HepG2 (cell line): ENCODE measurements around the gene FAM222B. TPM values are rescaled to one million over a fixed set of nuclear protein-coding genes. Genes with fewer than 3 reads are reported as not detected.

Experiments used
- AHR ChIP-seq: IDR thresholded peaks from 2 replicates; pipeline ENCODE4 v1.6.1; 2018; ENCODE audit warnings: missing genetic modification reagents, missing compliant biosample characterization
- CEBPG ChIP-seq: IDR thresholded peaks from 2 replicates; pipeline ENCODE4 v1.6.1; 2016
- CHD4 ChIP-seq: fragments of 200-600 bp; sonication (generic); IDR thresholded peaks from 2 replicates; pipeline ENCODE4 v1.7.0; 2017; ENCODE audit warnings: mild to moderate bottlenecking, low read length, borderline replicate concordance
- GATA4 ChIP-seq: sonication (generic); IDR thresholded peaks from 2 replicates; pipeline ENCODE4 v1.6.1; 2016; ENCODE audit warnings: antibody characterized with exemption, low read depth, borderline replicate concordance
- GLMP ChIP-seq: sonication (generic); formaldehyde crosslinking; IDR thresholded peaks from 2 replicates; pipeline ENCODE4 v1.9.0; 2021; ENCODE audit warnings: missing genetic modification reagents, mild to moderate bottlenecking, borderline replicate concordance
- GPBP1L1 ChIP-seq: sonication (generic); formaldehyde crosslinking; IDR thresholded peaks from 2 replicates; pipeline ENCODE4 v1.5.0; 2020; ENCODE audit warnings: mild to moderate bottlenecking, missing genetic modification reagents
- ISL2 ChIP-seq: sonication (generic); formaldehyde crosslinking; IDR thresholded peaks from 2 replicates; pipeline ENCODE4 v1.5.0; 2020; ENCODE audit warnings: missing genetic modification reagents
- JUND ChIP-seq: sonication (generic); formaldehyde crosslinking; IDR thresholded peaks from 2 replicates; pipeline ENCODE4 v1.8.0; 2022; ENCODE audit warnings: mild to moderate bottlenecking, missing genetic modification reagents
- KLF6 ChIP-seq: IDR thresholded peaks from 2 replicates; pipeline ENCODE4 v1.8.0; 2016; ENCODE audit warnings: missing biosample characterization, missing genetic modification reagents
- MEIS2 ChIP-seq: sonication (generic); formaldehyde crosslinking; IDR thresholded peaks from 2 replicates; pipeline ENCODE4 v1.9.0; 2021; ENCODE audit warnings: mild to moderate bottlenecking, missing genetic modification reagents
- MZF1 ChIP-seq: sonication (generic); formaldehyde crosslinking; IDR thresholded peaks from 2 replicates; pipeline ENCODE4 v1.8.1; 2023; ENCODE audit warnings: mild to moderate bottlenecking, missing genetic modification reagents, borderline replicate concordance
- SMAD3 ChIP-seq: sonication (generic); formaldehyde crosslinking; IDR thresholded peaks from 2 replicates; pipeline ENCODE4 v1.4.0; 2020; ENCODE audit warnings: missing genetic modification reagents
- SP2 ChIP-seq: sonication (generic); formaldehyde crosslinking; IDR thresholded peaks from 2 replicates; pipeline ENCODE4 v1.5.1; 2020; ENCODE audit warnings: mild to moderate bottlenecking, missing genetic modification reagents
- TAF15 ChIP-seq: fragments of 200-400 bp; formaldehyde crosslinking; IDR thresholded peaks from one replicate; pipeline ENCODE4 v1.6.1; 2018; ENCODE audit warnings: mild to moderate bottlenecking, low read depth, low read length; ENCODE audit not compliant: poor library complexity, severe bottlenecking
- TP53 ChIP-seq: sonication (generic); formaldehyde crosslinking; conservative IDR thresholded peaks from 2 replicates; pipeline ENCODE4 v1.4.0; 2020; ENCODE audit warnings: missing genetic modification reagents
- ZMYM4 ChIP-seq: sonication (generic); formaldehyde crosslinking; IDR thresholded peaks from 2 replicates; pipeline ENCODE4 v1.8.1; 2023; ENCODE audit warnings: mild to moderate bottlenecking, missing genetic modification reagents
- ZNF282 ChIP-seq: fragments of 450-650 bp; IDR thresholded peaks from 2 replicates; pipeline ENCODE4 v1.6.1; 2018; ENCODE audit not compliant: partially characterized antibody
- ZNF333 ChIP-seq: sonication (generic); formaldehyde crosslinking; IDR thresholded peaks from 2 replicates; pipeline ENCODE4 v1.4.0; 2020; ENCODE audit warnings: mild to moderate bottlenecking, missing genetic modification reagents, borderline replicate concordance
- ZNF414 ChIP-seq: sonication (generic); formaldehyde crosslinking; IDR thresholded peaks from 2 replicates; pipeline ENCODE4 v1.5.0; 2020; ENCODE audit warnings: missing genetic modification reagents
- ZNF619 ChIP-seq: sonication (generic); formaldehyde crosslinking; IDR thresholded peaks from 2 replicates; pipeline ENCODE4 v1.4.0; 2020; ENCODE audit warnings: mild to moderate bottlenecking, missing genetic modification reagents
- ZNF737 ChIP-seq: sonication (generic); formaldehyde crosslinking; IDR thresholded peaks from 2 replicates; pipeline ENCODE4 v1.5.0; 2020; ENCODE audit warnings: missing genetic modification reagents, mild to moderate bottlenecking, borderline replicate concordance
- ZNF746 ChIP-seq: sonication (generic); formaldehyde crosslinking; IDR thresholded peaks from 2 replicates; pipeline ENCODE4 v1.8.0; 2022; ENCODE audit warnings: mild to moderate bottlenecking, missing genetic modification reagents
- ZSCAN25 ChIP-seq: sonication (generic); formaldehyde crosslinking; IDR thresholded peaks from 2 replicates; pipeline ENCODE4 v1.8.0; 2022; ENCODE audit warnings: mild to moderate bottlenecking, missing genetic modification reagents
- polyA plus RNA-seq, 8 experiments: library from polyadenylated mRNA; depleted of rRNA in 3 of 8; stranded (reverse) in 7 of 8; unstranded in 1 of 8; fragments of >200 nt; fragmentation: Illumina TruSeq in 4 of 8; extraction: Trizol in 4 of 8; gene quantifications; 2 replicates each; pipeline versions ENCODE4 v1.2.1 to v1.2.3, GENCODE V29; 2011 to 2016; ENCODE audit warnings: low read depth in 4 of 8, missing spikeins in 1 of 8, mixed read lengths in 1 of 8; ENCODE audit not compliant: insufficient read depth in 1 of 8
- total RNA-seq, 5 experiments: library from RNA; depleted of rRNA; stranded (reverse); fragments of >200 nt; fragmentation: Illumina TruSeq; extraction: Trizol; gene quantifications; 2 replicates each; pipeline ENCODE4 v1.2.3, GENCODE V29; 2016; ENCODE audit warnings: low read depth in 1 of 5
- TF ChIP-seq, protein P1 (sequence below): sonication (generic); formaldehyde crosslinking; IDR thresholded peaks from 2 replicates; pipeline ENCODE4 v1.4.0; 2020; ENCODE audit warnings: missing genetic modification reagents
- TF ChIP-seq, protein P2 (sequence below): IDR thresholded peaks from 2 replicates; pipeline ENCODE4 v1.6.1; 2016; ENCODE audit warnings: missing compliant biosample characterization, missing genetic modification reagents, borderline replicate concordance
- TF ChIP-seq, protein P3 (sequence below): sonication (generic); formaldehyde crosslinking; IDR thresholded peaks from 2 replicates; pipeline ENCODE4 v1.5.0; 2020; ENCODE audit warnings: missing genetic modification reagents

FAM222B gene
- total and polyA plus RNA-seq, 2 of the 13 experiments (the other 11 are each of a cell fraction or from before 2014, with no cell fraction given) = 3.5 to 7.3 TPM

- TF ChIP-seq ZNF737 (no peak), ZNF333 (CRISPR knock-in tag) (no peak), ZNF746 (no peak), SP2 (CRISPR knock-in tag) (no peak), ZMYM4 (CRISPR knock-in tag) (no peak), MZF1 (CRISPR knock-in tag) (no peak), GPBP1L1 (no peak), TP53 (CRISPR knock-in tag) (no peak), ISL2 (CRISPR knock-in tag) (peak; percentile 49; the same call in 1 of the 2 replicates), TAF15 (no peak), CHD4 (no peak), ZNF282 (no peak), AHR (no peak), ZSCAN25 (no peak), GLMP (CRISPR knock-in tag) (no peak), ZNF414 (CRISPR knock-in tag) (no peak), SMAD3 (no peak), ZNF619 (CRISPR knock-in tag) (no peak), MEIS2 (CRISPR knock-in tag) (peak; percentile 66; the same call in 1 of the 2 replicates), GATA4 (no peak), JUND (CRISPR knock-in tag) (no peak), CEBPG (peak; percentile 94), KLF6 (CRISPR knock-in tag) (0 out of 2 replicates have a peak, but pooled peaks have one; percentile 23)
- TF ChIP-seq, protein P1, sequence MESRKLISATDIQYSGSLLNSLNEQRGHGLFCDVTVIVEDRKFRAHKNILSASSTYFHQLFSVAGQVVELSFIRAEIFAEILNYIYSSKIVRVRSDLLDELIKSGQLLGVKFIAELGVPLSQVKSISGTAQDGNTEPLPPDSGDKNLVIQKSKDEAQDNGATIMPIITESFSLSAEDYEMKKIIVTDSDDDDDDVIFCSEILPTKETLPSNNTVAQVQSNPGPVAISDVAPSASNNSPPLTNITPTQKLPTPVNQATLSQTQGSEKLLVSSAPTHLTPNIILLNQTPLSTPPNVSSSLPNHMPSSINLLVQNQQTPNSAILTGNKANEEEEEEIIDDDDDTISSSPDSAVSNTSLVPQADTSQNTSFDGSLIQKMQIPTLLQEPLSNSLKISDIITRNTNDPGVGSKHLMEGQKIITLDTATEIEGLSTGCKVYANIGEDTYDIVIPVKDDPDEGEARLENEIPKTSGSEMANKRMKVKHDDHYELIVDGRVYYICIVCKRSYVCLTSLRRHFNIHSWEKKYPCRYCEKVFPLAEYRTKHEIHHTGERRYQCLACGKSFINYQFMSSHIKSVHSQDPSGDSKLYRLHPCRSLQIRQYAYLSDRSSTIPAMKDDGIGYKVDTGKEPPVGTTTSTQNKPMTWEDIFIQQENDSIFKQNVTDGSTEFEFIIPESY (CRISPR knock-in tag) = 0 out of 2 replicates have a peak, but pooled peaks have one; percentile 39
- TF ChIP-seq, protein P2, sequence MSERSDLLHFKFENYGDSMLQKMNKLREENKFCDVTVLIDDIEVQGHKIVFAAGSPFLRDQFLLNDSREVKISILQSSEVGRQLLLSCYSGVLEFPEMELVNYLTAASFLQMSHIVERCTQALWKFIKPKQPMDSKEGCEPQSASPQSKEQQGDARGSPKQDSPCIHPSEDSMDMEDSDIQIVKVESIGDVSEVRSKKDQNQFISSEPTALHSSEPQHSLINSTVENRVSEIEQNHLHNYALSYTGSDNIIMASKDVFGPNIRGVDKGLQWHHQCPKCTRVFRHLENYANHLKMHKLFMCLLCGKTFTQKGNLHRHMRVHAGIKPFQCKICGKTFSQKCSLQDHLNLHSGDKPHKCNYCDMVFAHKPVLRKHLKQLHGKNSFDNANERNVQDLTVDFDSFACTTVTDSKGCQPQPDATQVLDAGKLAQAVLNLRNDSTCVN (CRISPR knock-in tag) = no peak
- TF ChIP-seq, protein P3, sequence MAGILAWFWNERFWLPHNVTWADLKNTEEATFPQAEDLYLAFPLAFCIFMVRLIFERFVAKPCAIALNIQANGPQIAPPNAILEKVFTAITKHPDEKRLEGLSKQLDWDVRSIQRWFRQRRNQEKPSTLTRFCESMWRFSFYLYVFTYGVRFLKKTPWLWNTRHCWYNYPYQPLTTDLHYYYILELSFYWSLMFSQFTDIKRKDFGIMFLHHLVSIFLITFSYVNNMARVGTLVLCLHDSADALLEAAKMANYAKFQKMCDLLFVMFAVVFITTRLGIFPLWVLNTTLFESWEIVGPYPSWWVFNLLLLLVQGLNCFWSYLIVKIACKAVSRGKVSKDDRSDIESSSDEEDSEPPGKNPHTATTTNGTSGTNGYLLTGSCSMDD = no peak
These were observed 54.5 kb downstream of the FAM222B start (continued) for GRCh38 chr17:28788100-28788499.
